HL-60 (cell line): ENCODE results near the gene DOCK1.

Experiments
- POLR2AphosphoS5 ChIP-seq: IDR thresholded peaks from 2 replicates; pipeline ENCODE4 v1.6.1; 2012; ENCODE audit warnings: low read depth
- SPI1 ChIP-seq: IDR thresholded peaks from 2 replicates; pipeline ENCODE4 v1.6.1; 2012; ENCODE audit warnings: low read depth, mild to moderate bottlenecking, borderline replicate concordance

- TF ChIP-seq POLR2AphosphoS5: no peak
- TF ChIP-seq SPI1: no peak
Measured at GRCh38 chr10:127195571-127196281, 290.5 kb downstream of the DOCK1 start.
